WI38 (cell line): ENCODE results near the gene MTHFD2L.
"Not testable (repeated sequence)": the region's sequence is repeated elsewhere in the genome, so short reads cannot be mapped to it uniquely, and the experiment has no call there.

Experiments
- H3K4me3 ChIP-seq: 2 replicates; pipeline ENCODE4 v1.5.1; 2011; ENCODE audit warnings: low read depth, mild to moderate bottlenecking, control low read depth, low read length
- TF ChIP-seq, protein P1 (sequence below): IDR thresholded peaks from 2 replicates; pipeline ENCODE4 v1.5.1; 2012; ENCODE audit warnings: low read depth, mild to moderate bottlenecking, control low read depth, low read length

MTHFD2L gene

DNA sequence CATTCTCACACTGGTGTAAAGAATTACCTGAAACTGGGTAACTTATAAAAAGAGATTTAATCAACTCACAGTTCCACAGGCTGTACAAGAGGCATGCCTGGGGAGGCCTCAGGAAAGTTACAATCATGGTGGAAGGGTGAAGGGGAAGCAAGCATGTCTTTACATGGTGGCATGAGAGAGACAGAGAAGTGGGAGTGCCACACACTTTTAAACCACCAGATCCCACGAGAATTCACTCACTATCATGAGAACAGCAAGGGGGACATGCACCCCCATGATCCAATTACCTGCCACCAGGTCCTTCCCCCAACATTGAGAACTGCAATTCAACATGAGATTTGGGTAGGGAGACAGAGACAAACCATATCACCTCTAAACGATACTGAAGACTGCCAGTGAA lies 173.3 kb downstream of the MTHFD2L start:
- H3K4me3 ChIP-seq, result no peak overlapping the region
- TF ChIP-seq, protein P1, sequence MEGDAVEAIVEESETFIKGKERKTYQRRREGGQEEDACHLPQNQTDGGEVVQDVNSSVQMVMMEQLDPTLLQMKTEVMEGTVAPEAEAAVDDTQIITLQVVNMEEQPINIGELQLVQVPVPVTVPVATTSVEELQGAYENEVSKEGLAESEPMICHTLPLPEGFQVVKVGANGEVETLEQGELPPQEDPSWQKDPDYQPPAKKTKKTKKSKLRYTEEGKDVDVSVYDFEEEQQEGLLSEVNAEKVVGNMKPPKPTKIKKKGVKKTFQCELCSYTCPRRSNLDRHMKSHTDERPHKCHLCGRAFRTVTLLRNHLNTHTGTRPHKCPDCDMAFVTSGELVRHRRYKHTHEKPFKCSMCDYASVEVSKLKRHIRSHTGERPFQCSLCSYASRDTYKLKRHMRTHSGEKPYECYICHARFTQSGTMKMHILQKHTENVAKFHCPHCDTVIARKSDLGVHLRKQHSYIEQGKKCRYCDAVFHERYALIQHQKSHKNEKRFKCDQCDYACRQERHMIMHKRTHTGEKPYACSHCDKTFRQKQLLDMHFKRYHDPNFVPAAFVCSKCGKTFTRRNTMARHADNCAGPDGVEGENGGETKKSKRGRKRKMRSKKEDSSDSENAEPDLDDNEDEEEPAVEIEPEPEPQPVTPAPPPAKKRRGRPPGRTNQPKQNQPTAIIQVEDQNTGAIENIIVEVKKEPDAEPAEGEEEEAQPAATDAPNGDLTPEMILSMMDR, result no peak

GRCh38 chr4:74331944-74332343 lies 174.0 kb downstream of the MTHFD2L start:
- no peak overlapping the region for H3K4me3 ChIP-seq
- TF ChIP-seq, protein P1, result no peak

DNA sequence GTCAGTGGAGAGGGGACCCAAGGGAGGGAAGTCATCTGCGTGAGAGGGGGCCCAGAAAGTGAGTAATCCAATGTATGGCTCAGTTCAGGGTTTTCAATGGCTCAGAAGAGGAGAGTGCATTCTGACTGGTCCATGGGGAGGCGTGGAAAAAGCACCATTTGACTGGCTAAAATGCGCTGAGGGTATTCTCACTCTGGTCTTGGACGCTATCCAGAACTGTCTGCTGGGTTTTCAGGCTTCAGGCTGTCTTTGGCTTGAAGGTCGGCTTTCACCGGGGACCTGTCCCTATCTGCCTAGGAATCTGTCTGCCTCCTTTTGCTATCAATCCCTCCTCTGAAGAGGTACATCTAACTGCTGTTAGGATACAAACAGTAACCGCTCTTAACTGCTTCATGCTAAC lies 176.7 kb downstream of the MTHFD2L start:
- TF ChIP-seq, protein P1, result no peak
- H3K4me3 ChIP-seq, result no peak overlapping the region

DNA sequence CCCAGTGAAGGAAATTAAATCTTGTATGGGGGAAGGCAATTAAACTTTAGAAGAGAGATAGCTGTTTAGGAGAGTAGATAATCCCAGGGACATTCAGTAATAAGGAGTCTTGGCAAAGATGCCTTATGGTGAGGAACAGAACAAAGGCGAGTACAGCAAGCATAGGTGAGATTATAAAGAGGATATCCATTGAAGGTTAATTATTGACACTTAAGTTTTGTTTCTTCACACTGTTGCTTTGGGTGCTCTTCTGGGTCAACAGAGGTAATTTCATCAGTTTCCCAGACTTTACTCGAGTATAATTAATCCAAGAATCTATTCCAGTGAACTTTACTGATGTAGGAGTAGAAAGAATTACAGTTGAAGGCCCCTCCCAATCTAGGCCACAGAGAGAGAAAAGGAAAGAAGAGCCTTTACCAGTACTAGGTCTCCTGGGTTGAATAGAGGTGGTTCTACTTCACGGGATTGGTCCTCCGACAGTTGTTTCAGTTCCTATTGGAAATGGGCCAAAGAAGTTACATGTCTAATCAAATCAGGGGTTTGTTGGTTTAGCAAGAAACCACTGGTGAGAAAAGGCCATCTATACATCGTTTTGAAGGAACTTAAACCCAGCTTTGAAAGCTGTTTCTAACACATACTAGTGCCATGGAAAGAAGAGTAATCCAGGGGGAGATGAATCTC lies 177.6 kb downstream of the MTHFD2L start:
- no peak overlapping the region for H3K4me3 ChIP-seq
- TF ChIP-seq, protein P1, result no peak

- TF ChIP-seq, protein P1, result no peak
- H3K4me3 ChIP-seq, result no peak overlapping the region
Measured at GRCh38 chr4:74338792-74339333, 180.9 kb downstream of the MTHFD2L start.

- TF ChIP-seq, protein P1, result no peak
- H3K4me3 ChIP-seq, result no peak overlapping the region
Measured at GRCh38 chr4:74339501-74339900, 181.6 kb downstream of the MTHFD2L start.

DNA sequence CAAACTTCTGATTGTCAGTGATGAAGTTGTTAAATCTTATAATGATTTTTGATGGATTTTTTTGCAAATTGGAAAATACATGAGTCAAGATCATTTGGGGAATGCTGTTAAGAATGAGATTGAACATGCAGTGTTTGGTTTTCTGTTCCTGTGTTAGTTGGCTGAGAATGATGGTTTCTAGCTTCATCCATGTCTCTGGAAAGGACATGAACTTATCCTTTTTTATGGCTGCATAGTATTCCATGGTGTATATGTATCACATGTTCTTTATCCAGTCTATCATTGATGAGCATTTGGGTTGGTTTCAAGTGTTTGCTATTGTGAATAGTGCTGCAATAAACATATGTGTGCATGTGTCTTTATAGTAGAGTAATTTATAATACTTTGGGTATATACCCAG lies 182.5 kb downstream of the MTHFD2L start:
- H3K4me3 ChIP-seq, result not testable (repeated sequence)

- TF ChIP-seq, protein P1, result no peak
- H3K4me3 ChIP-seq, result no peak overlapping the region
Measured at GRCh38 chr4:74344031-74344430, 186.1 kb downstream of the MTHFD2L start.
